H1 (cell line): Measurements from ENCODE around the gene IFITM2.
"Not testable (repeated sequence)": the region's sequence is repeated elsewhere in the genome, so short reads cannot be mapped to it uniquely, and the experiment has no call there.

Source experiments
- CTCF ChIP-seq, 3 experiments: IDR thresholded peaks; 1 replicate in 2 of 3; 2 replicates in 1 of 3; pipeline versions ENCODE4 v1.5.1 to v1.6.1; 2011; ENCODE audit warnings: low read length in 3 of 3, mild to moderate bottlenecking in 3 of 3, inconsistent platforms in 2 of 3, low read depth in 1 of 3, moderate library complexity in 1 of 3; ENCODE audit not compliant: insufficient read depth in 1 of 3; ENCODE audit errors: control extremely low read depth in 1 of 3
- SP2 ChIP-seq: IDR thresholded peaks from 2 replicates; pipeline ENCODE4 v1.6.1; 2012; ENCODE audit warnings: mild to moderate bottlenecking, low read length, inconsistent platforms

- TF ChIP-seq CTCF (IDR thresholded peaks at IDR 0.05; ENCODE audit: control extremely low read depth in 1 of 3, insufficient read depth in 1 of 3, low read depth in 1 of 3, low read length in 3 of 3); SP2: not testable (repeated sequence)
Measured at GRCh38 chr11:309979-310572, 2.5 kb downstream of the IFITM2 start.
